OCI-LY1 (cell line): Measurements from ENCODE around the gene HPS5.

Source experiments
- CTCF ChIP-seq: fragments of 200-600 bp; sonication (generic), shearing (Covaris generic); IDR thresholded peaks from 2 replicates; pipeline ENCODE4 v1.5.1; 2017; ENCODE audit warnings: mild to moderate bottlenecking, antibody characterized with exemption, low read length, moderate library complexity, mixed read lengths
- EZH2 ChIP-seq: fragments of 200-600 bp; sonication (generic), shearing (Covaris generic); IDR thresholded peaks from 2 replicates; pipeline ENCODE4 v1.8.0; 2017; ENCODE audit warnings: borderline replicate concordance, mixed run types, mild to moderate bottlenecking, antibody characterized with exemption, low read length, moderate library complexity, mixed read lengths

GRCh38 chr11:18364495-18365073, 42.6 kb upstream of the HPS5 start:
- TF ChIP-seq CTCF (no peak), EZH2 (no peak)
